Measurements from ENCODE around the gene ZMYM2.

The ZMYM2 gene

DNA sequence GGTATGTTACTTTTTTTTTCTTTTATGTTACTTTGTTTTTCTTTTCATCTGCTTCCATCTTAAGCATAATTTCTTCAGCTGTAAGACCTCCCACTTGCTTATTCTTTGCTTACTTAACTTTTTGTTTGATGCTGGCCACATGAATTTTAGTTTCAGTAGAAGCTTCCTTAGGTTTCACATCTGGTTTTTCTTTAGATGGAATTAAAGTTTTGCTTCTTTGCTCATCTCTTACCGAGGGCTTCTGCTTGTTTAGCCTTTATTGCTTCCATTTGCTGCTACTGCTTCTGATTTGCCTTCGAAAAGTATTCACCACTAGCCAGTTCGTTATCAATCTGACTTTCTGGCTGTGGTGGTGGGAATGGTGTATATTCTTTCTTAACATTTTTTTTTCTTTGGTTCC is 111.4 kb downstream of the ZMYM2 start:
- DNase-seq (ENCODE audit: extremely low read depth, low read depth) = no peak
- TF ChIP-seq, protein P1, sequence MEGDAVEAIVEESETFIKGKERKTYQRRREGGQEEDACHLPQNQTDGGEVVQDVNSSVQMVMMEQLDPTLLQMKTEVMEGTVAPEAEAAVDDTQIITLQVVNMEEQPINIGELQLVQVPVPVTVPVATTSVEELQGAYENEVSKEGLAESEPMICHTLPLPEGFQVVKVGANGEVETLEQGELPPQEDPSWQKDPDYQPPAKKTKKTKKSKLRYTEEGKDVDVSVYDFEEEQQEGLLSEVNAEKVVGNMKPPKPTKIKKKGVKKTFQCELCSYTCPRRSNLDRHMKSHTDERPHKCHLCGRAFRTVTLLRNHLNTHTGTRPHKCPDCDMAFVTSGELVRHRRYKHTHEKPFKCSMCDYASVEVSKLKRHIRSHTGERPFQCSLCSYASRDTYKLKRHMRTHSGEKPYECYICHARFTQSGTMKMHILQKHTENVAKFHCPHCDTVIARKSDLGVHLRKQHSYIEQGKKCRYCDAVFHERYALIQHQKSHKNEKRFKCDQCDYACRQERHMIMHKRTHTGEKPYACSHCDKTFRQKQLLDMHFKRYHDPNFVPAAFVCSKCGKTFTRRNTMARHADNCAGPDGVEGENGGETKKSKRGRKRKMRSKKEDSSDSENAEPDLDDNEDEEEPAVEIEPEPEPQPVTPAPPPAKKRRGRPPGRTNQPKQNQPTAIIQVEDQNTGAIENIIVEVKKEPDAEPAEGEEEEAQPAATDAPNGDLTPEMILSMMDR (IDR thresholded peaks at IDR 0.05; ENCODE audit: low read depth, low read length, missing control alignments) = no peak

DNA sequence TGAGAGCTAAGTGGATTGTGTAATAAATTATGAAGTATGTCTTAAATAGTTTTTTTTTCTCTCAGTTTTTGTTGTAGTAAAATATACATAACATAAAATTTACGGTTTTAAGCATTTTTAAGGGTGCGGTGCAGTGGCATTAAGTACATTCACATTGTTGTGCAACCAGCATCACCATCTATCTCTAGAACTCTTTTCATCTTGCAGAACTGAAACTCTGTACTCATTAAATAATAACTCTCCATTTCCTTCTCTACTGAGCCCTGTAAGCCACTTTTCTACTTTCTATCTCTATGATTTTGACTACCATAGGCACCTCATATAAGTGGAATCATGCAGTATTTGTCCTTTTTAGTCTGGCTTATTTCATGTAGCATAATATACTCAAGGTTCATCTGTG is 115.2 kb downstream of the ZMYM2 start:
- TF ChIP-seq, protein P1 (IDR thresholded peaks at IDR 0.05; ENCODE audit: low read depth, low read length, missing control alignments) = no peak
- DNase-seq (ENCODE audit: extremely low read depth, low read depth) = no peak

More for the DNA sequence above, 111.4 kb downstream of the ZMYM2 start:
- H3K4me3 ChIP-seq (replicated peaks; ENCODE audit: low read depth, low read length) = no peak overlapping the region

DNA sequence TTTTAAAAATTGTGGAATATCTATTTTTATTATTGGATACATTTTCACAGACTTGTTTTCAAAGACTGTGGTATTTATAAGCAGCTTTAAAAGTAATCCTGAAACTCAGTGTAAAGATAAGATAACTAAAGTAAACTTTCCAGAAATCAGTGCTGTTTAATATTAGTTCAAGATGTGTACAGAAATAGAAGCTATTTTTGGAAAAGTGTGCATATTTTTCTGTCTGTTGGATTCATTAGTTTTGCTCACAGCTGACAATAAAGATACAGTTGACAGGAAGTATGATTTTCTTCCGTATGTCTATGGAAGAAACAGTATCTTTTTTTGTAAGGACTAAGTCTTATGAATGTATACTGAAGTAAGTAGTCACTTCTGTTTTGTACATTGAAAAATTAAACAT is 116.4 kb downstream of the ZMYM2 start:
- TF ChIP-seq, protein P1 (IDR thresholded peaks at IDR 0.05; ENCODE audit: low read depth, low read length, missing control alignments) = no peak
- no peak for DNase-seq (ENCODE audit: extremely low read depth, low read depth)
- no peak overlapping the region for H3K4me3 ChIP-seq (replicated peaks; ENCODE audit: low read depth, low read length)

More for the DNA sequence above, 115.2 kb downstream of the ZMYM2 start:
- no peak overlapping the region for H3K4me3 ChIP-seq (replicated peaks; ENCODE audit: low read depth, low read length)

DNA sequence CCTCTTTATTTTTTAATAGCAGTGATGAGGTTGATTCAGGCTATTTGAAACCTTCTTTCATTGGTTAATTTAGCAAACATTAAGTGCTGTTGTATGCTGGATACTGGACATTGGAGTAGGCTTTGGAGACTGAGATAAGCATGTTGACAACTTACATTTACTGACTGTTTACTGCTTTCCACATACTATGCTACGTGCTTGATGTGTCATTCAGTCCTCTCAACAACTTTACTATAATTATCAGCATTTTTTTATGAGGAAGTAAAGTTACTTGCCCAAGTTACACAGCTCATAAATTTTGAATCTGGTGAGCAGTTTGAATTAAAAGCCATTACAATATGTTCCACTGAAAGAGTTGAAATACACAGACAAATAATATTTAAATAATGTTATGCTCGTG is 118.6 kb downstream of the ZMYM2 start:
- no peak for DNase-seq (ENCODE audit: extremely low read depth, low read depth)
- TF ChIP-seq, protein P1 (IDR thresholded peaks at IDR 0.05; ENCODE audit: low read depth, low read length, missing control alignments) = no peak
- no peak overlapping the region for H3K4me3 ChIP-seq (replicated peaks; ENCODE audit: low read depth, low read length)

DNA sequence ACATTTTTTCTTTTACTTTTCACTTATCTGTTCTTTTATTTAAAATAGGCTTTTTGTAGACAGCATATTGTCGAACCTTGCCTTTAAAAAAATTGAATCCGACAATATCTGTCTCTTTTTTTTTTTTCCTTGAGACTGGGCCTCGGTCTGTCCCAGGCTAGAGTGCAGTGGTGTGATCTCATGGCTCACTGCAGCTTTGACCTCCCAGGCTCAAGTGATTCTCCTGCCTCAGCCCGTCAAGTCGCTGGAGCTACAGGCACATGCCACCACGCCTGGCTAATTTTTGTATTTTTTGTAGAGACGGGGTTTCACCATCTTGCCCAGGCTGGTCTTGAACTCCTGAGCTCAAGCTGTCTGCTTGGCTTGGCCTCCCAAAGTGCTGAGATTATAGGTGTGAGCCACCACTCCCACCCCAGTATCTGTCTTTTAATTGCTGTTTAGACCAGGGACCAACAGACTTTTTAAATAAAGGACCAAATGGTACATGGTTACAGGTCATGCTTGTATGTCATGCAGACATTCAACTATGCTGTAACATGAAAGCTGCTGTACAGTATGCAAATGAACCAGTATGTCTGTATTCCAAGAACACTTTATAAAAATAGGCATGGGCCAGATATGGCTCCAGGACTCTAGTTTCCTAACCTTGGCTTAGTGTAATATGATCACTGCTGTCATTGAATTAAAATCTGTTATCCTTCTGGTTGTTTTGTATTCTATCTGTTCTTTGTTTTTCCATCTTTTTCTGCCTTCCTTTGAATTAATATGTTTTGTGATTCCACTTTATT is 122.0 kb downstream of the ZMYM2 start:
- DNase-seq (ENCODE audit: extremely low read depth, low read depth) = no peak

DNA sequence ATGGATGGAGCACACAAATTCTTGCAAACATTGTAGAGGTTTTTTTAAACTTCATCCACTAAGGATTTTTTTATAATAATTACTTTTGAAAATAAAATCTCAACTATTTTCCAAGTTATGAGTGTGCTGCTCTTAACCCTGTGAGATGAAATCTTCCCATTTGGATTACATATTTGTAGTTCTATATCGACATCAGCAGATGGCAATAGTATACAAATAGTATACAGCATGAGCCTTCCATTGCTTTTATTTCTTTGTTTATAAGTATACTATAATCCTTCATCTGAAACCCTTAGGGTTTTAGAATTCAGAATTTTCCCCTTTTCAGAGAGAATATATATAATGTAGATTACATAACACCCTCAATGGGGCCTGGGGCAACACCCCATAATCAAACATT is 131.8 kb downstream of the ZMYM2 start:
- no peak overlapping the region for H3K4me3 ChIP-seq (replicated peaks; ENCODE audit: low read depth, low read length)
- TF ChIP-seq, protein P1 (IDR thresholded peaks at IDR 0.05; ENCODE audit: low read depth, low read length, missing control alignments) = no peak
- DNase-seq (ENCODE audit: extremely low read depth, low read depth) = no peak

More for the DNA sequence above, 122.0 kb downstream of the ZMYM2 start:
- no peak overlapping the region for H3K4me3 ChIP-seq (replicated peaks; ENCODE audit: low read depth, low read length)
- TF ChIP-seq, protein P1 (IDR thresholded peaks at IDR 0.05; ENCODE audit: low read depth, low read length, missing control alignments) = no peak

Data from HFF-Myc (cell line).